HG03060 (cell line): Measurements from ENCODE around the gene CANT1.
"Not testable (repeated sequence)": the region's sequence is repeated elsewhere in the genome, so short reads cannot be mapped to it uniquely, and the experiment has no call there.

Experiments used
- ATAC-seq: cut with Tn5 transposase; IDR thresholded peaks from one replicate; pipeline ENCODE4 v1.9.1; 2021; ENCODE audit warnings: low read depth, moderate number of reproducible peaks; ENCODE audit not compliant: unreplicated experiment

The CANT1 gene

DNA sequence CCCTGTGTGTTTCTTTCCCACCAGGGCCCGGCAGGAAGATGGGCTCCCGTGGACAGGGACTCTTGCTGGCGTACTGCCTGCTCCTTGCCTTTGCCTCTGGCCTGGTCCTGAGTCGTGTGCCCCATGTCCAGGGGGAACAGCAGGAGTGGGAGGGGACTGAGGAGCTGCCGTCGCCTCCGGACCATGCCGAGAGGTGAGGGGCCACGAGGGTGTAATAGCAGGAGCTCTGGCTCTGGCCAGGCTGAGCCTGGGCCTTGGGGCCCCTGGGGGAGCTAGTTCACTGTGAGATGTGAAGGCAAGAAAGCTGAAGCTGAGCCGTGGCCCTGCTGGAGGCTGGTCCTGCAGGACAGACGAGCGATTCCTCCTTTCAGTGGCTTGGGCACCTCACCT is 34.4 kb upstream of the CANT1 start:
- ATAC-seq: no peak

GRCh38 chr17:79043191-79043930 is 33.8 kb upstream of the CANT1 start:
- no peak for ATAC-seq

DNA sequence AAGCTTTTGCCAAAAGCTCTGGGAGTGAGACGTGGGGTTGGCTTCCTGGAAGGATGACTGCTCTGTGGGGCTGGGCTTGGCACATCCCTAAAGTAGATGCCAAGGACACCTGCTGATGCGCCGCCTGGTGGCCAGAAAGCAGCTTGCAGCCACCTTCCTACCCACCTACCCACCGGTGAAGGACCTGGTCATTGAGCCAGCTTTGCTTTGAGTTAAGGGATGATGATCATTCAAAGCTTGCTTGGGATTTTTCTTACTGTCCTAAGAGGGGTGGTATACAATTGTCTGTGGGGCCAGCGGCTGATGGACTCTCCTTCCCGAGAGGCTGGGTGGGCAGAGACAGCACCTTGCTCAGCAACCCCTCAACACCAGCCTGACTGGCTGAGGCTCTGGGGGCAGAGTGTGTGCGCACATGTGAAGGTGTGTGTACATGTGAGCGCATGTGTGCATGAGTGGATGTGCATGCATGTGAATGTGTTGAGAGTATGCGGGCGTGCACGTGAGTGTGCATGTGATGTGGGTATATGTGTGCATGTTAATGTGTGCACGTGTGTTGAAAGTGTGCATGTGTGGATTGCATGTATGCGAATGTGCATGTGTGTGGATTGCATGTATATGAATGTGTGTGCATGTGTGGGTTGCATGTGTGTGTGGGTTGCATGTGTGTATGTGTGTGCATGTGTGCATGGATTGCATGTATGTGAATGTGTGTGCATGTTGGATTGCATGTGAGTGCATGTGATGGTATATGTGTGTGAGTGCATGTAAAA is 33.0 kb upstream of the CANT1 start:
- no peak for ATAC-seq

DNA sequence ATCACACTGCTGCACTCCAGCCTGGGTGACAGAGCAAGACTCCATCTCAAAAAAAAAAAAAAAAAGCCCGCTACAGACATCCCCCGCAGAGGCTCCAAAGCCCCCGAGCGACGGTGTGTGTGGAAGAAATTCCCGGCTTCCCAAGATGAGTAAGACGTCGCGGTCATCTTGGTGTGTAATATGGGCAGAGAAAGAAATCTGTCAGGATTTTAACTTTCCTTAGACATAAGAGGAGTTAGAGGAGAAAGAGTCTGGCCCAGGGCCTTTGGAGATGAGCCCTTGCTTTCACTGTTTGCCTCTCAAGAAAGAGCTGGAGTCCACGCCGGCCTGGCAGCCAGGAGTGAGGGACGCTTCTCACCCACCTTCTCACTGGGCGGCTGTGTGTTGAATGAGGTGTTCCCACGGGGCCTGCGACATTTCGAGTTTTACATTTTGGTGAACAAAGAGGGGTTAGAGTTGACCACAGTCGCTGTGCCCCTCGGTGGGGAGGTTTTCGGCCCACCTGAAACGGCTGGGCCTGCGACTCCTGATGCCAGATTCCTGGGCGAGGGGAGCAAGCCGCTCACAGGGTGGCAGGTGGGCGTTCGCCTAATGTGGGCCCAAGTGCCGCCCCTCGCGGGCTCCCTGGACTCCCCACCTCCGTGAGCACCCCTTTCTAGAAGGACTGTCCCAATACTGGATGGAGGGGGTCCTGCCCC is 32.3 kb upstream of the CANT1 start:
- no peak for ATAC-seq

DNA sequence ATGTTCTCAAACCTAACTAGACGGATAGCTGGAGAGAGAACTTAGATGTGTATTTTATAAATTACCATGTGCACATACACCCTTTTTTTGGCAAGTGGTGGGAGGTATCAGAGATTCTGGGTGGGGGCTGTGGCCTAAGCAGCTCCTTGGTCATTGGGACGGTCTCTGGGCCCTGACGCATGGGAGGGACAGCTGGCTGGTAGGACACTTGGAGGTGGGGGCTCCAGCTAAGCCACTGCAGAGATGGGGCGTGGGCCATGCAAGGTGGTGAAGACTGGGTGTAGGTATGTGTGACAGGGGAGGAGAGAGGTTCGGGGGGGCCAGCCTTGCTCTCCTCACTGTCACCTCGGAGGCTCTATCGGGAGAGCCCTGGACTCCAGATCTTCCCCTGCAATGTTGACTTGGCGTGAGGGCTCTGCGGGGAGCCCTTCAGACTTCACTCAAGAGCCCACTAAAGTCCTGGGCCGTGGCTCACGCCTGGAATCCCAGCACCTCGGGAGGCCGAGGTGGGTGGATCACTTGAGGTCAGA is 31.5 kb upstream of the CANT1 start:
- no peak for ATAC-seq

DNA sequence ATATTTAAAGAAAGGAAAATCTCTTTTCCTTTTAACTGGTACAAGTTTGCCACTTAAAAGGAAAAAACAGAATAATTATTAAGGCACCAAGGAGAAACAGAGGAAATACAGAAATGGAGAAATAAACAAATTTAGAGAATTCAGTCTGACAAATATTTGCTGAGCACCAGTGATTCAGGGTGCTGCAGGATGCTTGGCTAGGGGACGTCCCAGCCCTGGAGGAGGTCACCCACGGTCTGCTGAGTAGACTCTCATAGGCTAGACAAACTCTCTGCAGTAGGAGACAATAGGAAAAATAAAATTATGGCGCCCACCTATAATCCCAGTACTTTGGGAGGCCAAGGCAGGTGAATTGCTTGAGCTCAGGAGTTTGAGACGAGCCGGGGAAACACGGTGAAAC is 30.3 kb upstream of the CANT1 start:
- ATAC-seq: no peak

DNA sequence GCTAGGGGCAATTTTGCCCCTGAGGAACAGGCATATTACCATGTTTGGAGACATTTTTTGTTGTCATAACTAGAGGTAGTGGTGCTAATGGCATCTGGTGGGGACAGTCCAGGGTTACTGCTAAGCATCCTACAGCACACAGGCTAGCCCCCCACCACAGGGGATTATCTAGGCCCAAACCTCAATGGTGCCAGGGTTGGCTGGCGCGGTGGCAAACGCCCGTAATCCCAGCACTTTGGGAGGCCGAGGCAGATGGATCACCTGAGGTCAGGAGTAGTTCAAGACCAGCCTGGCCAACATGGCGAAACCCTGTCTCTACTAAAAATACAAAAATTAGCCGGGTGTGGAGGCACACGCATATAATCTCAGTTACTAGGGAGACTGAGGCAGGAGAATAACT is 29.6 kb upstream of the CANT1 start:
- no peak for ATAC-seq

DNA sequence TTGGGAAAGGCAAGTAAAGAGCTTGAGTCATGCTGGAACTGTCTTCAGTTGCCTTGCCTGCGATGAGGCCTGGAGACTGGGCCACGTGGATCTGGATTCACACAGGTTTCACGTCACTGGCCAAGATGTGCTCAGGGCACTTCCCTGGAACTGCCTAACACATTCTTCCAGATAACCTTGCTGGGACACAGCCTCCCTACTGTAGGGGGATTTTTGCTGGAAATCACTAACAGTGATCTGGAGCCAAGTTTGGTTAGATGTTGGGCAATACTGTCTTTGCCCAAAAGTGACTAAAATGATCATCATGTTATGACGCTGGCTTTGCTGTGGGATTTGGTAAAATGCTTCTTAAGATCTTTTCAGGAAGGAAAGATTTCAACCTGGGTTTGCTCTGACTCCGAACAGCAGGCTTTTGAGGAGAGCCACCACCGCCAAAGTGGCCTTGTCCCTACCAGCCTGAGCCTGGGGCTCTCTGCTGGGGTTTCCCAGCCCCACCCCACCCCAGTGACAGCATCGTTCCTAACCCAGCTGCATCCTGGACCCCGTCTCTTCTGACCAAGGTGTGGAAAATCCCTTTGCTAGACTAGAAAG is 29.1 kb upstream of the CANT1 start:
- no peak for ATAC-seq

DNA sequence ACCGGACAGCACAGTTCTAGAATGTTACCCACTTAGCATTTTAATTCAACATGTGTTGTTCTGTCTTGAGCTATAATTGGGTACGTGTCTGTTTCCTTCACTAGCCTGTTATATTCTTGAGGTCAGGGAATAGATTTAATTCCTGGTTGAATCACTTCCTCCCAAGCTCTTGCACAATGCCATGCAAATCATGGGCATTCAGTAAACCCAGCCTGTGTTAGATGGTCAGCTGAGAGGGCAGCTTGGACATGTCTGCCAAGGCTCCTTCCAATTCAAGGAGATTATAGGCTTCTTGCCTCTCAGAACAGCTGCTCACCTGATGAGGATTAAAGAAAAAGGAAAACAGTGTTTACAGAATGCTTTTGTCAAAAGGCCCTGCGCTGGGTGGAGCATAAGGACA is 27.0 kb upstream of the CANT1 start:
- no peak for ATAC-seq

- ATAC-seq: no peak
Observed at GRCh38 chr17:79036181-79036580, 26.6 kb upstream of the CANT1 start.

- no peak for ATAC-seq
Observed at GRCh38 chr17:79035686-79036085, 26.1 kb upstream of the CANT1 start.

- no peak for ATAC-seq
Observed at GRCh38 chr17:79034931-79035485, 25.4 kb upstream of the CANT1 start.

GRCh38 chr17:79033741-79034501 is 24.4 kb upstream of the CANT1 start:
- ATAC-seq: no peak

DNA sequence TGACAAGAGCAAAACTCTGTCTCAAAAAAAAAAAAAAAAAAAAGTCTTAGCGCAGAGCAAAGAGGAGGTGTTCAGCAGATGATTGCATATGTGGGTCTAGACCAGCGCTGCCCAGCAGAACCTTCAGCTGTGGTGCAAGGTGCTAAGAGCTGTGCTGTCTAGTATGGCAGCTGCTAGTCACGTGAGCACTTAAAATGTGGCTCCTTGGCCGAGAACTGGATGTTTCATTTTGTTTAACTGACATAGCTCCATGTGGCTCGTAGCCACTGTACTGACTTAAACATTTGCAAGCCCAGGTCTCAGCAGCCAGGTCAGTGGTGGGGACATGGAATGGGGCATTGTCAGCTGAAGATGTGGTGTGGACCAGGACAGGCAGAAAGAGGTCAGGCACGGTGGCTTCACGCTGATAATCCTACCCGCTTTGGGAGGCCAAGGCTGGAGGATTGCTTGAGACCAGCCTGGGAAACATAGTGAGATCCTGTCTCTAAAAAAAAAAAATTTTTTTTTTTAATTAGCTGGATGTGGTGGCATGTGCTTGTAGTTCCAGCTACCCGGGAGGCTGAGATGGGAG is 23.6 kb upstream of the CANT1 start:
- ATAC-seq: no peak

- ATAC-seq: no peak
Observed at GRCh38 chr17:79031996-79032875, 22.7 kb upstream of the CANT1 start.

DNA sequence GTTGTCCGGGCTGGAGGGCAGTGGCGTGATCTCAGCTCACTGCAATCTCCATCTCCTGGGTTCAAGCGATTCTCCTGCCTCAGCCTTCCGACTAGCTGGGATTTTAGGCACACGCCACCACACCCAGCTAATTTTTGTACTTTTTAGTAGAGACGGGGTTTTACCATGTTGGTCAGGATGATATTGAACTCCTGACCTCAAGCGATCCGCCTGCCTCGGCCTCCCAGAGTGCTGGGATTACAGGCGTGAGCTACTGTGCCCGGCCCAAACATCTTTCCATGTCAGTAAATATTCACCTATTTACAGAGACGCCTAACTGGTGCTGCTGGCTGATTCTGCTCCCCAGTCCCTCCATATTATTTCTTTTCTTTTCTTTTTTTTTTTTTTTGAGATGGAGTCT is 21.1 kb upstream of the CANT1 start:
- ATAC-seq: not testable (repeated sequence)

- ATAC-seq: no peak
Observed at GRCh38 chr17:79029327-79030009, 19.9 kb upstream of the CANT1 start.
